Measurements from ENCODE around the gene MEF2C.

- TF ChIP-seq EZH2 (IDR thresholded peaks at IDR 0.05; ENCODE audit: borderline replicate concordance, low read length) (no peak), CTCF (IDR thresholded peaks at IDR 0.05; ENCODE audit: low read length) (no peak)
Observed at GRCh38 chr5:88740604-88741185, 142.3 kb downstream of the MEF2C start.
